ENCODE results near the gene ALPK3.

GRCh38 chr15:84798436-84798946 is 18.7 kb upstream of the ALPK3 start:
- TF ChIP-seq POLR2AphosphoS5 (IDR thresholded peaks at IDR 0.05), result no peak
- TF ChIP-seq POLR2A (IDR thresholded peaks at IDR 0.05), result no peak

All from stomach (tissue), 4 donors.